NB4 (cell line): ENCODE results near the gene ADAMTS12.

Source experiments
- POLR2A ChIP-seq: IDR thresholded peaks from 2 replicates; pipeline ENCODE4 v1.6.1; 2011; ENCODE audit warnings: mild to moderate bottlenecking; ENCODE audit not compliant: insufficient read length; ENCODE audit errors: extremely low read depth
- TF ChIP-seq, protein P1 (sequence below): IDR thresholded peaks from 2 replicates; pipeline ENCODE4 v1.6.1; 2011; ENCODE audit warnings: low read depth, low read length

DNA sequence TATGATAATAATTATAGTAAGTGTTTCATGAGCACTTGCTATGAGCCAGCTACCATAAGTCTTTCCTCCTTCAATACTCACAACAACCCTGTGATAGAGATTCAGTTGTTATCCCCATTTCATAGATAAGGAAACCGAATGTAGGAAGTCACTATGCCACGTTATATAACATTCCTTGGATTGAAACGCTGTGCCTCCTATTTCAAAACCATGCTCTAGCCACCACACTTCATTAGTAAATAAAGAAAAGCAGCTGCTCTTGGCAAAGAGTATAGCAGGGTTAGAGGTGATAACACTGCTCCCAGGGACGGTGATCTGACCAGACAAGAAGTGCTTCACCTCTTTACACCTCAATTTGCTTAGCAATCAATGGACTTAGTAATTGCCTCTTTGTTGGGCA, 5.5 kb downstream of the ADAMTS12 start:
- TF ChIP-seq POLR2A, result no peak
- TF ChIP-seq, protein P1, sequence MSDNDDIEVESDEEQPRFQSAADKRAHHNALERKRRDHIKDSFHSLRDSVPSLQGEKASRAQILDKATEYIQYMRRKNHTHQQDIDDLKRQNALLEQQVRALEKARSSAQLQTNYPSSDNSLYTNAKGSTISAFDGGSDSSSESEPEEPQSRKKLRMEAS, result no peak
